NCI-H2107 treated with DMSO at 0.1 percent for 48 hours (cell line): ENCODE data around the gene ADIRF.
"Not testable (repeated sequence)": the region's sequence is repeated elsewhere in the genome, so short reads cannot be mapped to it uniquely, and the experiment has no call there.

Source experiments
- DNase-seq: peaks from one replicate; lab custom pipeline; 2025; ENCODE audit not compliant: unreplicated experiment; lab: John Stamatoyannopoulos, UW

ADIRF gene

GRCh38 chr10:86968271-86968993 lies at the start of gene ADIRF:
Gene ADIRF, plus strand, starts transcription at chr10:86968482. Its CDS starts 63 bp downstream, at chr10:86968545.
- DNase-seq, result no peak

GRCh38 chr10:86922553-86922961 lies 45.7 kb upstream of the ADIRF start:
- no peak for DNase-seq

DNA sequence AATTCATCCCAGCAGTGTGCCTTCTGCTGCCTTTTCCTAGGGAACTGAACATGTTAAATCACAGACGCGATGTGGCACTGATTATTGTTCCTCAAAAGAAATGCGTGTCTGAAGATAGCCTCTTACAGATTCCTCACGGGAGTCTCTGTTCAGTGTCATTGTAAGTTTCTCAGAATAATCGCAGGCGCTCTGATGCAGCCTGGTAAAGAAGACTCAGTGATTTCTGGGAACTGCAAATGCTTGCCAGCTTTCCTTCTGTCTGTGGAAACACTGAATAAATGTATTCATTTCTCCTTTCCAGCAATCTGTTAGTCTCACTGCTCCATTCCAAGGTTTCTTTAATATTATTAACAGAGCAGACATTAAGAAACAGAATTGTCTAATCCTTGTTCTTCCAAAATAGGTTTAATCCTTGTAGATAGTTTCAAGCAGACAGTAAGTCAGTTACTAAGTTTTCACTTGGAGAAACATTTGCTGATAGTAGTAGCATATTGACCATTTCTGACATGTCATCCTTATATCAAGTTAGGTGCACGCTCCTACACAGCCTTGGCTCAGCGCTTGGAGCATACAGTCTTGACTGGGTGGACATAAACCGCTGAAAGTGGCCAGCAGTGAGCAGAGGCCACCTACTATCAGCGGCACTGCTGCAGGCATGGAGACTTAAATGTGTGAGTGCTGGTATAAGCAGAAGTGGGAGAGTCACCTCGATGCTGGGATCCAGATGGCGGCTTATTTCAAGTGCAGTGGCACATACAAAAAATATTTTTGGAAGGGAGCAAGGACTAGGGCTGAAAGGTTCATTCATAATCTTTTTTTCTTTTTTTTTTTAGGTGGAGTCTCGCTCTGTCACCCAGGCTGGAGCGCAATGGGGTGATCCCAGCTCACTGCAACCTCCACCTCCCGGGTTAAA lies 38.6 kb upstream of the ADIRF start:
- DNase-seq, result no peak

- no peak for DNase-seq
These were observed 36.4 kb upstream of the ADIRF start for GRCh38 chr10:86931872-86932271.

GRCh38 chr10:86932674-86933073 lies 35.6 kb upstream of the ADIRF start:
- DNase-seq, result no peak

- DNase-seq, result not testable (repeated sequence)
These were observed 34.0 kb upstream of the ADIRF start for GRCh38 chr10:86934162-86934711.

DNA sequence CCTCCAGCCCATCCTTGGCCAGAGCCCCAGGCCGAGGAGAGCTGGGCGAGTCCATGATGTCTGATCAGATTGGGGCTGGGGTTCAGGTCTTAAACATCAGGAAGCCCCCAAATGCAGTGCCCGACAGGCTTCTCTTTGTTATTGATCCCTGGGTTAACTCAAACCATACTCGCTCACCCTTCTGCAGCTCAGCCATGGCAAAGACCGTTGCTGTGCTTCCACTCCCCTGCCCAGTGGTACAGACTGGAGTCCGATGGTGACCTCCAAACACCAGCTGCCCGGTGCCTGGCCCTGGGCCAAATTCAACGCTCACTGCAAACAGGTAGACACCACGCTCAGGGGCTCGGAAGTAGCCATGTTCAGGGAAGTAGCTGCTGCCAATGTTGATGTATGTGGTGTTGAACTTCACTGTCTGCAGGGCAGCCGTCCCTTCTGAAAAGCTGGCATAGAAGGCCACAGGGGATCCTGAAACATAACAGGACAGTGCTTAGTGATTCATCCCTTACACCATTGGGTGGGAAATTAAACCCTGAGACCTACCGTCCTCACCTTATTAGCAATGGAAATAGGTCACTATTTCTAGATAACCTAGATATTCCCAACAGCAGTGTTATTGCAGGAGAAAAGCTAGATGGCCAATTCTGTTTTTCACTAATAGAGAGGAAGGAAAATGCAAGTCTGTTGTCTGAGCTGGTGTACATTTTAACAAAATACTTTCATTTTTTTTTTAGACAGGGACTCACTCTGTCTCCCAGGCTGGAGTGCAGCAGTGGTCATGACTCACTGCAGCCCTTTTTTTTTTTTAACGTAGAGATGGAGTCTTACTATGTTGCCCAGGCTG lies 31.4 kb upstream of the ADIRF start:
- DNase-seq, result no peak

GRCh38 chr10:86937502-86938154 lies 30.7 kb upstream of the ADIRF start:
- no peak for DNase-seq

- no peak for DNase-seq
These were observed 30.0 kb upstream of the ADIRF start for GRCh38 chr10:86938260-86938659.

- DNase-seq, result not testable (repeated sequence)
These were observed 28.2 kb upstream of the ADIRF start for GRCh38 chr10:86940076-86940475.

- no peak for DNase-seq
These were observed 27.6 kb upstream of the ADIRF start for GRCh38 chr10:86940677-86941076.

DNA sequence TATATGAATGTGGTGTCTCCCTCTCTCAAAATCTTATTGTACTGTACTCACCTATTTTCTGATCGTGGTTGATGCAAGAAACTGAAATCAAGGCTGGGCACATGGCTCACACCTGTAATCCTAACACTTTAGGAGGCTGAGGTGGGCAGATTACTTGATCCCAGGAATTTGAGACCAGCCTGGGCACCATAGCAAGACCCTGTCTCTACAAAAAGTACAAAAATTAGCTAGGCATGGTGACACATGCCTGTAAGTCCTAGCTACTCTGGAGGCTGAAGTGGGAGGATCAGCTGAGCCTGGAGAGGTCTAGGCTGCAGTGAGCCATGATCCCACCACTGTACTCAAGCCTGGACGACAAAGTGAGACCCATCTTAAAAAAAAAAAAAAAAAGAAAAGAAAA lies 26.9 kb upstream of the ADIRF start:
- no peak for DNase-seq

DNA sequence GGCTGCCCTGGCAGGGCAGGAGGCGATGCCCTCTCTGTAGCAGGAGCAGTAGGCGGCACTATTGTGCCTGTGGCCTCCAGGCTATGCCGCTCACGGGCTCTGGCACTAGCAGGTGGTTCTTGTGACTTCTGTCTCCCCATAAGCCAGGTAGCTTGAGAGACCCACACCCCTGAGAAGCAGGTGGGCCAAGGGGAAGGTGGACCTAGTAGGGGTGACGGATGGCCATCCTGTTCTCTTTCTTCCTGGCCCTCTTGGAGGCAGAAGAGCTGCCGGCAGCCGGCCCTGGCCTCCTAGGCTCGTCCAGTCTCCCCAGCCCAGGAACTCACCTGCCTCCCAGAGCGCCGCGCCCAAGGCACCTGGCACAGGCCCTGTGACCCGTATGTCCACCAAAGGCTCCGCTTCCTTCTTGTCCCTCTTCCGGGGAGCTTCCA lies 26.3 kb upstream of the ADIRF start:
- DNase-seq, result no peak

DNA sequence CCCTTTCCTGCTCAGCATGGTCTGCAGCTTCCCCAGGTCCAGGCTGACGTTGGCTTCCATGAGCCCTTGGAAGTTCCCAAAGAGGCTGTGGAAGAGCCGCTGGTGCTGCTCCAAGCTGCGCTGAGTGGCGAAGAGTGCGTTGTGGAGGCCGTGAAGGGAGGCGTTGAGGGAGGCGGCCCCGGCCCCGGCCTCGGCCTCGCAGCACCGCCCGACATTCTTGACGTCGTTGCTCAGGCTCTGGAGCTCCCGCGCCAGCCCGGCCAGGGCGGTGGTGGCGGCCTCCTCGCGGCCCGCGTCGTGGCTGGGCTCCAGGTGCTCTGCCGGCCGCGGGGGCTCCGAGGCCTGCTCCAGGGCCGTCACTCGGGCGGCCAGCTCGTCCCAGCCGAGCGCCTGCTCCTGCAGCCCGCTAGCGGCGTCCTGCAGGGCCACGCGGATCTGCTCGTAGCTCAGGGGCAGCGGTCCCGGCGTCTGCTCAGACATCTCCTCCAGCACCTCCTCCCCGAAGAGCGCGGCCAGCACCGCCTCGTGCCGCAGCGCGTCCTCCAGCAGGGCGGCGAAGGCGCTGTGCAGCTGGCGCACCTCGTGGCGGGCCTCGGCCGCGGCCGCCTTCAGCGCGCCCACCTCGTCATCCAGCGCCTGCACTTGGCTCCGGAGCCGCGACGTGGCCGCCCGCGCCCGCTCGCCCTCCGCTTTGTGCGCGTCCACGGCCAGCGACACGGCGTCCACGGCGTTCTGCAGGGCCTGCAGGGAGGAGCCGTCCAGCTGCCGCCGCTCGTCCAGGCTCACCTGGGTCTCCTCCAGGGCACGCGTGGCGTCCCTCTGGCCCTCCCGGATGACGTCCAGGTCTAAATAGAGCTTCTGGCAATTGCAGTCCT lies 25.6 kb upstream of the ADIRF start:
- no peak for DNase-seq

DNA sequence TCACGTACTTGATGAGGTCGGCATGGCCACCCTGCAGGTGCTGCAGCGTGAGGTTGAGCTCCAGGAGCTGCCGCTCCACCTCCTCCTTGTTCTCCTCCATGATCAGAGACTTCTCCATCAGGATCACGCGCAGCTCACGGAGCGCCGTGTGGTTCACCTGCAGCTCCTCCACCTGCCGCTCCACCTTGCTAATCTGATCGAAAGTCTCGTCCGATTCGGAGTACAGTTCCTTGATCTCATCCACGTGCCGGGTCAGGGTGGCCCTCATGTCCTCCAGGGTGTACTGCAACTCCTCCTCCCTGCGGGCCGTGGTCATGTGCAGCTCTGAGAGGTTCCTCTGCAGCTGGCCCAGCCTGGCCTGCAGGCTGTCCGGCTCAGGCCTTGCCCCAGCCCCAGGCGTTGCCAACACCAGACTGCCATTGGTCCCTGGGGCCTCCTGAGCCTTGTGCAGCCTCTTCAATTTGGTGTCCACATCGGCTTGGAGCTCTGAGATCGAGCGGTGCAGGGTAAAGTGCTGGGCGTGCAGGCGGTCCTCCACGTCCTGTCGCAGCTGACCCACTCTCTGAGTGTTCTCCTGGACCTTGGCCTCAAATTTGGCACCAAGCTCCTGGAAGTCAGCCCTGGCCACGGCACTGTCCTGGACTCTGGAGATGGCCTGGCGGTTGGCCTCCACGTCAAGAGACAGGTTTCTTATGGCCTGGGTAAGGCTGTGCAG lies 24.8 kb upstream of the ADIRF start:
- no peak for DNase-seq

DNA sequence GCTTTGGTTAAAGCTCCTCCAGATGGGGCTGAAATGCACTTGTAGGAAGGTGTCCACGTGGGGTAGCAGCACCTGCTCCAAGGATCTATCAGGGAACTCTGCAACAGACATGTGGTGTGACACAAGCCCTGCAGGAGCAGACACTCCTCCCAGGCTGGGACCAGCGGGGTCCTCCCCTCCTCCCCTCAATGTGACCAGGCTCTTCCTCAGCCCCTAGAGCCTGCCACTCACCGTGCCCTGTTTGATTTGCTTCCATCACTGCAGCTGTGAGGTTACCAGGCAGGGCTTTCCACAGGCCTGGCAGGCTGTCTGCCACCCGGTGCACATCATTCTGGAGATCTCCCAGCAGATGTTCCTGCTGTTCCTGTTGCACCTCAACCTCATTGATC lies 24.3 kb upstream of the ADIRF start:
- no peak for DNase-seq

- DNase-seq, result no peak
These were observed 23.8 kb upstream of the ADIRF start for GRCh38 chr10:86944471-86944870.

GRCh38 chr10:86944907-86945306 lies 23.4 kb upstream of the ADIRF start:
- no peak for DNase-seq
